Measurements from ENCODE around the gene CAPZA2.

The CAPZA2 gene

GRCh38 chr7:116862951-116863670, 724 bp downstream of the CAPZA2 start:
- DNase-seq (ENCODE audit: low spot score), result peak; percentile 70

GRCh38 chr7:116863936-116864500, 1.6 kb downstream of the CAPZA2 start:
- no peak for DNase-seq (ENCODE audit: low spot score)

GRCh38 chr7:116871061-116871700, 8.8 kb downstream of the CAPZA2 start:
- DNase-seq (ENCODE audit: low spot score), result no peak

GRCh38 chr7:116872026-116872425, 9.6 kb downstream of the CAPZA2 start:
- no peak for DNase-seq (ENCODE audit: low spot score)

- no peak for DNase-seq (ENCODE audit: low spot score)
Observed at GRCh38 chr7:116873619-116874018, 11.2 kb downstream of the CAPZA2 start.

GRCh38 chr7:116876664-116877442, 14.5 kb downstream of the CAPZA2 start:
- no peak for DNase-seq (ENCODE audit: low spot score)

GRCh38 chr7:116877443-116878217, 15.2 kb downstream of the CAPZA2 start:
- DNase-seq (ENCODE audit: low spot score), result no peak

GRCh38 chr7:116884691-116885090, 22.3 kb downstream of the CAPZA2 start:
- DNase-seq (ENCODE audit: low spot score), result no peak

- no peak for DNase-seq (ENCODE audit: low spot score)
Observed at GRCh38 chr7:116885724-116886123, 23.3 kb downstream of the CAPZA2 start.

GRCh38 chr7:116886543-116887156, 24.3 kb downstream of the CAPZA2 start:
- no peak for DNase-seq (ENCODE audit: low spot score)

GRCh38 chr7:116888895-116889294, 26.5 kb downstream of the CAPZA2 start:
- no peak for DNase-seq (ENCODE audit: low spot score)

- DNase-seq (ENCODE audit: low spot score), result no peak
Observed at GRCh38 chr7:116895849-116896248, 33.5 kb downstream of the CAPZA2 start.

- DNase-seq (ENCODE audit: low spot score), result no peak
Observed at GRCh38 chr7:116897661-116898060, 35.3 kb downstream of the CAPZA2 start.

GRCh38 chr7:116899308-116899707, 36.9 kb downstream of the CAPZA2 start:
- DNase-seq (ENCODE audit: low spot score), result no peak

GRCh38 chr7:116901143-116901542, 38.8 kb downstream of the CAPZA2 start:
- no peak for DNase-seq (ENCODE audit: low spot score)

GRCh38 chr7:116902867-116903266, 40.5 kb downstream of the CAPZA2 start:
- DNase-seq (ENCODE audit: low spot score), result no peak

GRCh38 chr7:116906391-116906790, 44.0 kb downstream of the CAPZA2 start:
- no peak for DNase-seq (ENCODE audit: low spot score)

GRCh38 chr7:116910383-116910782, 48.0 kb downstream of the CAPZA2 start:
- DNase-seq (ENCODE audit: low spot score), result no peak

- DNase-seq (ENCODE audit: low spot score), result no peak
Observed at GRCh38 chr7:116911801-116912200, 49.4 kb downstream of the CAPZA2 start.

- no peak for DNase-seq (ENCODE audit: low spot score)
Observed at GRCh38 chr7:116912269-116912909, 50.0 kb downstream of the CAPZA2 start.

- no peak for DNase-seq (ENCODE audit: low spot score)
Observed at GRCh38 chr7:116918704-116919103, 56.3 kb downstream of the CAPZA2 start.
